Fibroblast of lung (primary cell): Measurements from ENCODE around the gene DNAH8. TPM values are rescaled to one million over a fixed set of nuclear protein-coding genes. Genes with fewer than 3 reads are reported as not detected.

Experiments used
- DNase-seq, 2 donors: peaks; one replicate each; pipeline versions ENCODE4 v3.0.0 to v3.0.0-alpha.2; 2010; ENCODE audit warnings: low read depth in 2 of 2
- H2AFZ ChIP-seq: 2 replicates; pipeline ENCODE4 v1.5.1; 2012; ENCODE audit warnings: low read length, control low read depth, inconsistent platforms
- H3K27ac ChIP-seq: 2 replicates; pipeline ENCODE4 v1.5.1; 2011; ENCODE audit warnings: low read length, control low read depth; ENCODE audit not compliant: insufficient read depth
- H3K27me3 ChIP-seq: 2 replicates; pipeline ENCODE4 v1.5.1; 2011; ENCODE audit warnings: mild to moderate bottlenecking, low read length; ENCODE audit not compliant: control insufficient read depth, insufficient read depth
- H3K36me3 ChIP-seq: 2 replicates; pipeline ENCODE4 v1.5.1; 2011; ENCODE audit warnings: low read length; ENCODE audit not compliant: control insufficient read depth, insufficient read depth
- H3K4me1 ChIP-seq: 2 replicates; pipeline ENCODE4 v1.5.1; 2011; ENCODE audit warnings: low read length; ENCODE audit not compliant: control insufficient read depth, insufficient read depth; ENCODE audit errors: extremely low read depth
- H3K4me2 ChIP-seq: 2 replicates; pipeline ENCODE4 v1.5.1; 2011; ENCODE audit warnings: low read length, control low read depth; ENCODE audit not compliant: insufficient read depth; ENCODE audit errors: extremely low read depth
- H3K4me3 ChIP-seq, 4 experiments: fragments of 200-600 bp in 1 of 4; sonication (generic) in 1 of 4; replicated peaks in 1 of 4; 2 replicates each; pipeline ENCODE4 v1.5.1; 2011 to 2016; ENCODE audit warnings: low read length in 4 of 4, low read depth in 3 of 4, mild to moderate bottlenecking in 3 of 4, control low read depth in 2 of 4, inconsistent platforms in 1 of 4, mixed read lengths in 1 of 4; ENCODE audit not compliant: insufficient read depth in 1 of 4; ENCODE audit errors: control extremely low read depth in 1 of 4
- H3K79me2 ChIP-seq: 2 replicates; pipeline ENCODE4 v1.5.1; 2012; ENCODE audit warnings: mild to moderate bottlenecking, low read length, inconsistent platforms; ENCODE audit not compliant: control insufficient read depth, insufficient read depth
- H3K9ac ChIP-seq: 2 replicates; pipeline ENCODE4 v1.5.1; 2011; ENCODE audit warnings: mild to moderate bottlenecking, low read length, control low read depth; ENCODE audit not compliant: insufficient read depth
- H3K9me3 ChIP-seq: 2 replicates; pipeline ENCODE4 v1.5.1; 2012; ENCODE audit warnings: low read depth, low read length; ENCODE audit not compliant: control insufficient read depth, insufficient read depth
- H4K20me1 ChIP-seq: 2 replicates; pipeline ENCODE4 v1.5.1; 2011; ENCODE audit warnings: low read length; ENCODE audit not compliant: control insufficient read depth, insufficient read depth; ENCODE audit errors: extremely low read depth
- EZH2 ChIP-seq: IDR thresholded peaks from 2 replicates; pipeline ENCODE4 v1.5.1; 2012; ENCODE audit warnings: low read length, control low read depth, mild to moderate bottlenecking; ENCODE audit errors: missing control alignments
- polyA plus RNA-seq, 2 donors: library from polyadenylated mRNA; depleted of rRNA in 1 of 2; stranded (reverse) in 1 of 2; unstranded in 1 of 2; fragments of >200 nt; gene quantifications; 2 replicates each; pipeline ENCODE4 v1.2.1, GENCODE V29; 2011 to 2012; ENCODE audit warnings: missing spikeins in 1 of 2
- total RNA-seq: library from RNA; depleted of rRNA; stranded (reverse); fragments of >200 nt; gene quantifications from 2 replicates; pipeline ENCODE4 v1.2.1, GENCODE V29; 2014
- TF ChIP-seq, protein P1 (sequence below), 2 donors: IDR thresholded peaks in 1 of 2; conservative IDR thresholded peaks in 1 of 2; 1 replicate in 1 of 2; 2 replicates in 1 of 2; pipeline ENCODE4 v1.5.1; 2011 to 2012; ENCODE audit warnings: low read length in 2 of 2, control low read depth in 1 of 2, inconsistent platforms in 1 of 2, low read depth in 1 of 2, mild to moderate bottlenecking in 1 of 2

The DNAH8 gene
- total and polyA plus RNA-seq, 2 donors (not counting 1 experiment from before 2014, with no cell fraction given): under 0.01 TPM; not detected in 1

DNA sequence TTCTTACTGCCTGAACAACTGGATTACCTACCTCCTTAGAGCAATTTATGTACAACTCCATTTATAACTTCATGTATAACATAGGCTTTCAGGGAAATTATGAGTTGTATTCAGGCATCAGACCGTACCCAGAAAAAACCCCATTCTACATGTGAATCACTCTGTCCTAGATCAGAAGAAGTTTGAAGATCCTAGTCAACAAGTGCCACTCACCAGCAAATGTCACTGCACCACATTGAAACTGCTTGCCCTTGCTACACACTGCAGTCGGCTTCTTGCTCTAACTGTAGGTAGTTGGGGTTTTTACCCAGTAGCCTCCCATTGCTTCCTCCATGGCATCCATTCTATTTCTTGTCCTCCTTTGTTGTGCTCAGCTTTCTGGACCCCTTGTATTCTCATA is 132.4 kb downstream of the DNAH8 start:
- H3K79me2 ChIP-seq: no peaks in the 10 kb centered on the region
- H3K27ac ChIP-seq: no peak overlapping the region
- H2AFZ ChIP-seq: no peak overlapping the region
- H3K4me2 ChIP-seq: no peak overlapping the region
- DNase-seq: no peak
- H4K20me1 ChIP-seq: no peaks in the 10 kb centered on the region
- H3K36me3 ChIP-seq: no peaks in the 10 kb centered on the region
- no peaks in the 10 kb centered on the region for H3K9me3 ChIP-seq
- TF ChIP-seq EZH2: no peak
- TF ChIP-seq, protein P1, sequence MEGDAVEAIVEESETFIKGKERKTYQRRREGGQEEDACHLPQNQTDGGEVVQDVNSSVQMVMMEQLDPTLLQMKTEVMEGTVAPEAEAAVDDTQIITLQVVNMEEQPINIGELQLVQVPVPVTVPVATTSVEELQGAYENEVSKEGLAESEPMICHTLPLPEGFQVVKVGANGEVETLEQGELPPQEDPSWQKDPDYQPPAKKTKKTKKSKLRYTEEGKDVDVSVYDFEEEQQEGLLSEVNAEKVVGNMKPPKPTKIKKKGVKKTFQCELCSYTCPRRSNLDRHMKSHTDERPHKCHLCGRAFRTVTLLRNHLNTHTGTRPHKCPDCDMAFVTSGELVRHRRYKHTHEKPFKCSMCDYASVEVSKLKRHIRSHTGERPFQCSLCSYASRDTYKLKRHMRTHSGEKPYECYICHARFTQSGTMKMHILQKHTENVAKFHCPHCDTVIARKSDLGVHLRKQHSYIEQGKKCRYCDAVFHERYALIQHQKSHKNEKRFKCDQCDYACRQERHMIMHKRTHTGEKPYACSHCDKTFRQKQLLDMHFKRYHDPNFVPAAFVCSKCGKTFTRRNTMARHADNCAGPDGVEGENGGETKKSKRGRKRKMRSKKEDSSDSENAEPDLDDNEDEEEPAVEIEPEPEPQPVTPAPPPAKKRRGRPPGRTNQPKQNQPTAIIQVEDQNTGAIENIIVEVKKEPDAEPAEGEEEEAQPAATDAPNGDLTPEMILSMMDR (conservative IDR thresholded peaks at IDR 0.05 in 1 of 2, IDR thresholded peaks at IDR 0.05 in 1 of 2; ENCODE audit: low read depth in 1 of 2, low read length in 2 of 2): no peak
- no peaks in the 10 kb centered on the region for H3K27me3 ChIP-seq
- H3K9ac ChIP-seq: no peak overlapping the region
- H3K4me3 ChIP-seq: no peak overlapping the region
- H3K4me1 ChIP-seq: no peaks in the 10 kb centered on the region

DNA sequence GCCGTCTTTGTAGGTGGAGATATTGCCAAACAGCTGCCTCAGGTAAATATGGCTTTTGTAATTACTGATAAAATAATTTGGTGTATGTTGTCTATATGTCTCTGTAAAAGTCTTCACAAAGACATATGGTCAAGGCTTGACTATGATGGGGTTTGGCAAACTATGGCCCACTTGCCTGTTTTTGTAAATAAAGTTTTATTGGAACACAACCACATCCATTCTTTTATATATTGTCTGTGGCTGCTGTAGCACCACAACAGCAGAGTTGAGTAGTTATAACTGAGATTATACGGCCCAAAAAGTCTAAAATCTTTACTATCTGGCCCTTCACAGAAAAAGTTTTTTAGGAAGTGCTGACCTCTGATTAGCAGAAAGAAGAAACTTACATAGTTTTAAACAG is 133.6 kb downstream of the DNAH8 start:
- TF ChIP-seq, protein P1 (conservative IDR thresholded peaks at IDR 0.05 in 1 of 2, IDR thresholded peaks at IDR 0.05 in 1 of 2; ENCODE audit: low read depth in 1 of 2, low read length in 2 of 2): no peak
- TF ChIP-seq EZH2: no peak
- no peak overlapping the region for H3K4me2 ChIP-seq
- no peaks in the 10 kb centered on the region for H3K9me3 ChIP-seq
- no peaks in the 10 kb centered on the region for H3K79me2 ChIP-seq
- H3K4me1 ChIP-seq: no peaks in the 10 kb centered on the region
- H4K20me1 ChIP-seq: no peaks in the 10 kb centered on the region
- H3K36me3 ChIP-seq: no peaks in the 10 kb centered on the region
- no peak overlapping the region for H3K27ac ChIP-seq
- H3K9ac ChIP-seq: no peak overlapping the region
- no peak overlapping the region for H2AFZ ChIP-seq
- H3K27me3 ChIP-seq: no peaks in the 10 kb centered on the region
- DNase-seq: no peak
- H3K4me3 ChIP-seq: no peak overlapping the region

DNA sequence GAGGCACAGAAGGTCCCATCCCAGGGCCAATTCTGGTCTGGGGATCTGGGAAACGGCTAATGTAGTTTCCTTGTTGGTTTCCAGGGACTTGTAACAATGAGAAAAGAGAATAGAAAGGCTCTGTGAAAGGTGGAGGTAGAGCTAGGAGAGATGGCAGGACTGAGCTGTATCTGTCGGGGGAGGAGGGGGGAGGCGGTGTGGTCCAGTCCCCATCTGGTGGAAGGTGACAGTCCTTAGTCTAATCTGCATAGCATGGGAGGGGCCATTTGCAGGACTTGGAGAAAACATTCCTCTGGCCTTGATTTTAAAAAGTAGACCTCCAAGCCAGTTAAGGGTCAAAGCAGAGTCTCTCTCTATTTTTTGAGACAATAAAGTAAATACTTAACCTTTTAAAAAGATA is 137.1 kb downstream of the DNAH8 start:
- H3K27me3 ChIP-seq: no peaks in the 10 kb centered on the region
- no peak overlapping the region for H3K4me3 ChIP-seq
- H3K79me2 ChIP-seq: no peaks in the 10 kb centered on the region
- TF ChIP-seq, protein P1 (conservative IDR thresholded peaks at IDR 0.05 in 1 of 2, IDR thresholded peaks at IDR 0.05 in 1 of 2; ENCODE audit: low read depth in 1 of 2, low read length in 2 of 2): no peak
- no peak for TF ChIP-seq EZH2
- H3K4me1 ChIP-seq: no peaks in the 10 kb centered on the region
- H3K36me3 ChIP-seq: no peaks in the 10 kb centered on the region
- no peak overlapping the region for H3K9ac ChIP-seq
- no peaks in the 10 kb centered on the region for H4K20me1 ChIP-seq
- no peak overlapping the region for H3K27ac ChIP-seq
- H3K9me3 ChIP-seq: no peaks in the 10 kb centered on the region
- no peak overlapping the region for H2AFZ ChIP-seq
- no peak overlapping the region for H3K4me2 ChIP-seq
- no peak for DNase-seq
